Natural killer cell (primary cell): ENCODE results near the gene DNASE2. TPM values are rescaled to one million over a fixed set of nuclear protein-coding genes. Genes with fewer than 3 reads are reported as not detected.

Source experiments
- ATAC-seq, 3 donors: fragments of 150-1000 bp in 2 of 3; fragments of 200-7000 bp in 1 of 3; cut with Tn5 transposase; 1 replicate in 1 of 3; 2 replicates in 2 of 3; pipeline ENCODE4 v1.10.0; 2021; ENCODE audit warnings: mild to moderate bottlenecking in 2 of 3, moderate library complexity in 2 of 3
- DNase-seq, 2 donors: peaks; one replicate each; pipeline versions ENCODE4 v3.0.0 to v3.0.0-alpha.2; 2013 to 2021; ENCODE audit warnings: mixed read lengths in 1 of 2
- H3K27ac ChIP-seq: one replicate; pipeline ENCODE4 v1.5.1; 2013; ENCODE audit warnings: mild to moderate bottlenecking, low read length
- H3K27me3 ChIP-seq: one replicate; pipeline ENCODE4 v1.6.1; 2013; ENCODE audit warnings: low read length; ENCODE audit not compliant: control insufficient read depth, insufficient read depth
- H3K36me3 ChIP-seq: one replicate; pipeline ENCODE4 v1.6.1; 2013; ENCODE audit warnings: low read length; ENCODE audit not compliant: control insufficient read depth, insufficient read depth
- H3K4me1 ChIP-seq: one replicate; pipeline ENCODE4 v1.6.1; 2013; ENCODE audit warnings: low read length; ENCODE audit not compliant: control insufficient read depth, insufficient read depth
- H3K4me3 ChIP-seq: one replicate; pipeline ENCODE4 v1.5.1; 2013; ENCODE audit warnings: low read length
- H3K9me3 ChIP-seq: one replicate; pipeline ENCODE4 v1.6.1; 2013; ENCODE audit warnings: low read length; ENCODE audit not compliant: control insufficient read depth, insufficient read depth
- H3K27ac Mint-ChIP-seq, 2 donors: one replicate each; pipeline ENCODE4 v1.8.0; 2022; ENCODE audit warnings: mild to moderate bottlenecking in 2 of 2, mixed read lengths in 2 of 2, moderate library complexity in 1 of 2
- H3K27me3 Mint-ChIP-seq, 2 donors: one replicate each; pipeline ENCODE4 v1.8.0; 2022; ENCODE audit warnings: low read depth in 2 of 2, mixed read lengths in 2 of 2
- H3K36me3 Mint-ChIP-seq: one replicate; pipeline ENCODE4 v1.8.0; 2022; ENCODE audit warnings: mixed read lengths
- H3K4me1 Mint-ChIP-seq, 2 donors: one replicate each; pipeline ENCODE4 v1.8.0; 2022; ENCODE audit warnings: mixed read lengths in 2 of 2
- H3K4me3 Mint-ChIP-seq: one replicate; pipeline ENCODE4 v1.8.0; 2022; ENCODE audit warnings: mild to moderate bottlenecking, moderate library complexity, mixed read lengths
- H3K9me3 Mint-ChIP-seq, 2 donors: one replicate each; pipeline ENCODE4 v1.8.0; 2022; ENCODE audit warnings: mixed read lengths in 2 of 2
- WGBS: methylation state at CpG from one replicate; pipeline ENCODE4 v1.1.7; 2013; ENCODE audit warnings: missing lambda C conversion rate; ENCODE audit not compliant: insufficient coverage; 5-methylcytosine and 5-hydroxymethylcytosine counted together
- intact Hi-C: fragments of 100-400 bp; cut with micrococcal nuclease; formaldehyde crosslinking; loops from one replicate; pipeline ENCODE4 v1.14.2; 2022
- total RNA-seq, 4 donors: library from RNA; stranded (reverse); fragments of 120-200 nt in 1 of 4; gene quantifications; one replicate each; pipeline versions ENCODE4 v1.2.3 to v1.2.4, GENCODE V29; 2013 to 2022
- TF ChIP-seq, protein P1 (sequence below): fragments of 200-600 bp; IDR thresholded peaks from one replicate; pipeline ENCODE4 v1.8.0; 2022; ENCODE audit warnings: antibody characterized with exemption

The DNASE2 gene
- total RNA-seq, 3 donors from 2014 or later (not counting 1 experiment from before 2014, with no cell fraction given): 28.3 to 31.7 (median 31.2) TPM

DNA sequence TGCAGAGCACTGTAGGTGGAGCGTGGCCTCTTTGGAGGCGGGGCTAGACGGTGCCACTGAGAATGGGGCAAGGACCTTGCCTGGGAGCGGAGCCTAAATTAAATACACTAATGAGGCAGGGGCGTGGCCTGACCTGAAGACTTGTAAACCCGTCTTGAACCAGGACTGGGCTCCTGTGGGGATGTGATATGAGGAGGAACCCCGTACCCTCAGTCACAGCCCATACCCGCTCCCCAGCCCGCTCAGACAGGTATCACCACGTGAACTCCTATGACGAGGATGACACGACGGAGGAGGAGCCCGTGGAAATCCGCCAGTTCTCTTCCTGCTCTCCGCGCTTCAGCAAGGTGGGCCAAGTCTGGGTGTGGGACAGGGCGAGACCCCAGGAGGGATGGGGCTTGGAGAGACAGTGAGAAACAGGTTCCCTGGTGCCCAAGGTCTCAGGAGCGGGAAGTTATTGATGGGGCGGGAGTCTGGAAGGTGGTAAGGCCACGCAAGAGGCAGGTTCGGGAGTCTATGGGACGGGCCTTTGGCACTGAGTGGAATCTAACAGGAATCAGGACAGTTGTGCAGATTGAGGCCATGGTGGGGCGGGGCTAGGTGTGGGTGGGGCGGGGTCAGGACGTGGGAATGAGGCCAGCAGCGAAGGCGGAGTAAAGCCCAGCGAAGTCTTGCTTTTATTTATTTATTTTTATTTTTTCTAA is 14.7 kb downstream of the DNASE2 start:
- no peaks in the 10 kb centered on the region for H3K36me3 ChIP-seq
- no peak for ATAC-seq
- H3K27me3 ChIP-seq: no peaks in the 10 kb centered on the region
- TF ChIP-seq, protein P1, sequence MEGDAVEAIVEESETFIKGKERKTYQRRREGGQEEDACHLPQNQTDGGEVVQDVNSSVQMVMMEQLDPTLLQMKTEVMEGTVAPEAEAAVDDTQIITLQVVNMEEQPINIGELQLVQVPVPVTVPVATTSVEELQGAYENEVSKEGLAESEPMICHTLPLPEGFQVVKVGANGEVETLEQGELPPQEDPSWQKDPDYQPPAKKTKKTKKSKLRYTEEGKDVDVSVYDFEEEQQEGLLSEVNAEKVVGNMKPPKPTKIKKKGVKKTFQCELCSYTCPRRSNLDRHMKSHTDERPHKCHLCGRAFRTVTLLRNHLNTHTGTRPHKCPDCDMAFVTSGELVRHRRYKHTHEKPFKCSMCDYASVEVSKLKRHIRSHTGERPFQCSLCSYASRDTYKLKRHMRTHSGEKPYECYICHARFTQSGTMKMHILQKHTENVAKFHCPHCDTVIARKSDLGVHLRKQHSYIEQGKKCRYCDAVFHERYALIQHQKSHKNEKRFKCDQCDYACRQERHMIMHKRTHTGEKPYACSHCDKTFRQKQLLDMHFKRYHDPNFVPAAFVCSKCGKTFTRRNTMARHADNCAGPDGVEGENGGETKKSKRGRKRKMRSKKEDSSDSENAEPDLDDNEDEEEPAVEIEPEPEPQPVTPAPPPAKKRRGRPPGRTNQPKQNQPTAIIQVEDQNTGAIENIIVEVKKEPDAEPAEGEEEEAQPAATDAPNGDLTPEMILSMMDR: no peak
- no peaks in the 10 kb centered on the region for H3K9me3 ChIP-seq
- peak overlapping the region in 1 of 2 donors; percentile 35 for H3K27ac Mint-ChIP-seq
- 92% methylated on average over 25 of the region's 29 CpGs for WGBS
- no peak for DNase-seq
- H3K27me3 Mint-ChIP-seq: no peaks in the 10 kb centered on the region
- peak overlapping the region; percentile 67 for H3K4me3 Mint-ChIP-seq
- peaks cover 11% of the 10 kb centered on the region for H3K4me1 ChIP-seq
- H3K36me3 Mint-ChIP-seq: no peaks in the 10 kb centered on the region
- no peaks in the 10 kb centered on the region for H3K9me3 Mint-ChIP-seq
- H3K4me3 ChIP-seq: no peak overlapping the region
- peaks cover under 1 to 11% of the 10 kb centered on the region in 2 donors for H3K4me1 Mint-ChIP-seq
- no peak overlapping the region for H3K27ac ChIP-seq
- intact Hi-C loops: no loop called here

GRCh38 chr19:12865746-12866415 is 15.4 kb downstream of the DNASE2 start:
- Histone ChIP-seq H3K27ac (no peak overlapping the region), H3K27me3 (no peaks in the 10 kb centered on the region), H3K4me1 (peaks cover 11% of the 10 kb centered on the region), H3K36me3 (no peaks in the 10 kb centered on the region), H3K9me3 (no peaks in the 10 kb centered on the region), H3K4me3 (no peak overlapping the region)
- intact Hi-C loops: no loop called here
- WGBS: 94% methylated on average over 19 of the region's 19 CpGs
- TF ChIP-seq, protein P1: no peak
- Mint-ChIP-seq H3K27ac (no peak overlapping the region), H3K36me3 (no peaks in the 10 kb centered on the region), H3K4me3 (peak overlapping the region; percentile 56), H3K9me3 (no peaks in the 10 kb centered on the region), H3K4me1 (peaks cover 0 to 11% of the 10 kb centered on the region in 2 donors), H3K27me3 (no peaks in the 10 kb centered on the region)
- no peak for DNase-seq
- ATAC-seq: no peak

DNA sequence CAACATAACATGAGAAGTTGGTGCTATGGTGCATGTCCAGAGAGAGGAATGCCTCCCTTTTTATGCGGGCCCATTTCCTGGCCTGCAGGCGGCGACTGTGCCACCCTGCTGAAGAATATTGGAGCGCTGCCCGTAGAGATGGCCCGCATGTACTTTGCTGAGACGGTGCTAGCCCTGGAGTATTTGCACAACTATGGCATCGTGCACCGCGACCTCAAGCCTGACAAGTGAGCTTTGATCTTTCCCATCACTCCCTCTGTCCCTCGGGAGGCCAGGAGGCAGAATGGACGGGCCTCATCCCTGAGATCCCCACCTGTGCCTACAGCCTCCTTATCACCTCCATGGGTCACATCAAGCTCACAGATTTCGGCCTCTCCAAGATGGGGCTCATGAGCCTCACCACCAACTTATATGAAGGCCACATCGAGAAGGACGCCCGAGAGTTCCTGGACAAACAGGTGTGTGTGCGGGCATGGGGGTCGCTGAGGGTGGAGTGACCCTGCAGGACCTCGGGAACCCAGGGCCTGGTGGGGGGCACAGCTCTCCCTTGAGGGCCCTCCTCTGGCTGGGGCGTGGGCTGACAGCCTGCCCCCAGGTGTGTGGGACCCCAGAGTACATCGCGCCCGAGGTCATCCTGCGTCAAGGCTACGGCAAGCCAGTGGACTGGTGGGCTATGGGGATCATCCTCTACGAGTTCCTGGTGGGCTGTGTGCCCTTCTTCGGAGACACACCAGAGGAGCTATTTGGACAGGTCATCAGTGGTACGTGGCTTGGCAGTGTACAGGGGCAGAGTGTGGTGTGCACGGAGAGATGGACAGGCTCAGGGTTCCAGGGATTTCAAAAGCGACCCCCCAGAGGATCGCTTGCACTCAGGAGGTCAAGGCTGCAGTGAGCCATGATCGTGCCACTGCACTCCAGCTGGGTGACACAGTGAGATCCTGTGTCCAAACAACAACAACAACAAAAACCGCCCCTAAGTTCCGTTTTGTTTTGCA is 16.2 kb downstream of the DNASE2 start:
- DNase-seq: no peak
- no peak overlapping the region for H3K4me3 ChIP-seq
- no peak for ATAC-seq
- Mint-ChIP-seq H3K4me3 (peak overlapping the region; percentile 28), H3K27ac (no peak overlapping the region), H3K9me3 (no peaks in the 10 kb centered on the region), H3K27me3 (peaks cover 0 to under 1% of the 10 kb centered on the region in 2 donors), H3K4me1 (peaks cover 0 to 11% of the 10 kb centered on the region in 2 donors), H3K36me3 (no peaks in the 10 kb centered on the region)
- no peaks in the 10 kb centered on the region for H3K36me3 ChIP-seq
- TF ChIP-seq, protein P1: no peak
- no peak overlapping the region for H3K27ac ChIP-seq
- no peaks in the 10 kb centered on the region for H3K27me3 ChIP-seq
- WGBS: 93% methylated on average over 34 of the region's 34 CpGs
- intact Hi-C loops: no loop called here
- H3K4me1 ChIP-seq: peaks cover 11% of the 10 kb centered on the region
- H3K9me3 ChIP-seq: no peaks in the 10 kb centered on the region
